HFFc6 (cell line): ENCODE results near the gene EDNRA. TPM values are rescaled to one million over a fixed set of nuclear protein-coding genes. Genes with fewer than 3 reads are reported as not detected.

ENCODE experiments used
- DNase-seq: peaks from one replicate; pipeline ENCODE4 v3.0.0-alpha.2; 2018
- H3K27ac Mint-ChIP-seq: 2 replicates; pipeline ENCODE4 v1.8.0; 2020; ENCODE audit warnings: mild to moderate bottlenecking, mixed read lengths
- H3K27me3 Mint-ChIP-seq: 2 replicates; pipeline ENCODE4 v1.8.0; 2021; ENCODE audit warnings: mild to moderate bottlenecking, moderate library complexity, mixed read lengths; ENCODE audit not compliant: insufficient read depth
- H3K36me3 Mint-ChIP-seq: 2 replicates; pipeline ENCODE4 v1.8.0; 2021; ENCODE audit warnings: low read depth, mixed read lengths
- H3K4me1 Mint-ChIP-seq: 2 replicates; pipeline ENCODE4 v1.8.0; 2020; ENCODE audit warnings: low read depth, mixed read lengths
- H3K4me3 Mint-ChIP-seq: 2 replicates; pipeline ENCODE4 v1.8.0; 2020; ENCODE audit warnings: mild to moderate bottlenecking, moderate library complexity, mixed read lengths
- H3K9me3 Mint-ChIP-seq: 2 replicates; pipeline ENCODE4 v1.8.0; 2020; ENCODE audit warnings: mild to moderate bottlenecking, mixed read lengths
- CTCF ChIP-seq: fragments of 200-600 bp; sonication (generic); IDR thresholded peaks from 2 replicates; pipeline ENCODE4 v1.5.0; 2021; ENCODE audit warnings: antibody characterized with exemption, mild to moderate bottlenecking
- total RNA-seq, 6 experiments: library from RNA; stranded (reverse); fragmentation: NEBNext Ultra II Directional; extraction: Animal tissue kit (Norgen Biotek cat#: 25700); gene quantifications; 2 replicates in 1 of 6; 3 replicates in 5 of 6; pipeline ENCODE4 v1.2.3, GENCODE V29; 2021

Gene EDNRA
- total RNA-seq, 6 experiments from 2014 or later: 0.83 to 3.0 (median 1.5) TPM

GRCh38 chr4:147509386-147509785, 28.5 kb downstream of the EDNRA start:
- no peak for TF ChIP-seq CTCF
- Mint-ChIP-seq H3K27me3 (no peaks in the 10 kb centered on the region), H3K36me3 (no peaks in the 10 kb centered on the region), H3K27ac (no peak overlapping the region), H3K9me3 (no peaks in the 10 kb centered on the region), H3K4me3 (no peak overlapping the region), H3K4me1 (peaks cover 30% of the 10 kb centered on the region)
- no peak for DNase-seq

GRCh38 chr4:147510962-147511668, 30.2 kb downstream of the EDNRA start:
- no peaks in the 10 kb centered on the region for H3K36me3 Mint-ChIP-seq
- no peak for TF ChIP-seq CTCF
- no peaks in the 10 kb centered on the region for H3K9me3 Mint-ChIP-seq
- H3K27ac Mint-ChIP-seq: no peak overlapping the region
- no peak overlapping the region for H3K4me3 Mint-ChIP-seq
- H3K27me3 Mint-ChIP-seq: no peaks in the 10 kb centered on the region
- no peak for DNase-seq
- peaks cover 30% of the 10 kb centered on the region for H3K4me1 Mint-ChIP-seq

- peak overlapping the region; percentile 17; the same call in 1 of the 2 replicates for H3K27ac Mint-ChIP-seq
- no peaks in the 10 kb centered on the region for H3K27me3 Mint-ChIP-seq
- no peaks in the 10 kb centered on the region for H3K36me3 Mint-ChIP-seq
- H3K4me3 Mint-ChIP-seq: no peak overlapping the region; the same call in 1 of the 2 replicates
- DNase-seq: no peak
- no peaks in the 10 kb centered on the region for H3K9me3 Mint-ChIP-seq
- no peak for TF ChIP-seq CTCF
- H3K4me1 Mint-ChIP-seq: peaks cover 38% of the 10 kb centered on the region
These were observed 32.2 kb downstream of the EDNRA start for GRCh38 chr4:147513091-147513490.

GRCh38 chr4:147513952-147514351, 33.1 kb downstream of the EDNRA start:
- Mint-ChIP-seq H3K9me3 (no peaks in the 10 kb centered on the region), H3K27ac (no peak overlapping the region), H3K36me3 (no peaks in the 10 kb centered on the region), H3K4me3 (no peak overlapping the region), H3K27me3 (no peaks in the 10 kb centered on the region), H3K4me1 (peaks cover 47% of the 10 kb centered on the region)
- no peak for DNase-seq
- TF ChIP-seq CTCF: peak; percentile 66

GRCh38 chr4:147515220-147515936, 34.5 kb downstream of the EDNRA start:
- Mint-ChIP-seq H3K4me3 (no peak overlapping the region), H3K4me1 (peaks cover 49% of the 10 kb centered on the region), H3K36me3 (no peaks in the 10 kb centered on the region), H3K9me3 (no peaks in the 10 kb centered on the region), H3K27ac (no peak overlapping the region), H3K27me3 (no peaks in the 10 kb centered on the region)
- TF ChIP-seq CTCF: no peak
- no peak for DNase-seq
